Type B pancreatic cell (in vitro differentiated cells): ENCODE data around the gene EFNA3. TPM values are rescaled to one million over a fixed set of nuclear protein-coding genes. Genes with fewer than 3 reads are reported as not detected.

Source experiments
- DNase-seq: peaks from one replicate; pipeline ENCODE4 v3.0.0; 2021; ENCODE audit warnings: mixed read lengths; ENCODE audit not compliant: unreplicated experiment; ENCODE audit errors: extremely low spot score
- H3K27ac Mint-ChIP-seq: 2 replicates; pipeline ENCODE4 v1.8.0; 2021; ENCODE audit warnings: mild to moderate bottlenecking, mixed read lengths
- H3K27me3 Mint-ChIP-seq: 2 replicates; pipeline ENCODE4 v1.8.0; 2021; ENCODE audit warnings: mixed read lengths
- H3K36me3 Mint-ChIP-seq: 2 replicates; pipeline ENCODE4 v1.8.0; 2021; ENCODE audit warnings: mixed read lengths
- H3K4me1 Mint-ChIP-seq: one replicate; pipeline ENCODE4 v1.8.0; 2021; ENCODE audit warnings: mixed read lengths; ENCODE audit not compliant: unreplicated experiment
- H3K4me3 Mint-ChIP-seq: 2 replicates; pipeline ENCODE4 v1.8.0; 2021; ENCODE audit warnings: mild to moderate bottlenecking, mixed read lengths
- H3K9me3 Mint-ChIP-seq: 2 replicates; pipeline ENCODE4 v1.8.0; 2021; ENCODE audit warnings: mixed read lengths
- CTCF ChIP-seq: fragments of 200-600 bp; sonication (generic); conservative IDR thresholded peaks from 2 replicates; pipeline ENCODE4 v1.5.0; 2021; ENCODE audit warnings: antibody characterized with exemption, mild to moderate bottlenecking
- total RNA-seq: library from RNA; stranded (reverse); gene quantifications from 2 replicates; pipeline ENCODE4 v1.2.1, GENCODE V29; 2021; ENCODE audit warnings: low replicate concordance

Gene EFNA3
- total RNA-seq, 1 donor from 2014 or later = 4.7 TPM

- TF ChIP-seq CTCF = no peak
- H3K4me1 Mint-ChIP-seq = peaks cover 4% of the 10 kb centered on the region
- no peak for DNase-seq
Observed at GRCh38 chr1:155107309-155108264, 28.9 kb downstream of the EFNA3 start.

GRCh38 chr1:155108296-155108695, 29.7 kb downstream of the EFNA3 start:
- DNase-seq = no peak
- H3K36me3 Mint-ChIP-seq = no peaks in the 10 kb centered on the region
- H3K27me3 Mint-ChIP-seq = peaks cover 18% of the 10 kb centered on the region
- no peak overlapping the region for H3K4me3 Mint-ChIP-seq
- TF ChIP-seq CTCF = no peak
- no peaks in the 10 kb centered on the region for H3K9me3 Mint-ChIP-seq
- peaks cover 4% of the 10 kb centered on the region for H3K4me1 Mint-ChIP-seq
- H3K27ac Mint-ChIP-seq = no peak overlapping the region

More at GRCh38 chr1:155107309-155108264, 28.9 kb downstream of the EFNA3 start:
- peaks cover 18% of the 10 kb centered on the region for H3K27me3 Mint-ChIP-seq
- H3K9me3 Mint-ChIP-seq = no peaks in the 10 kb centered on the region
- H3K36me3 Mint-ChIP-seq = no peaks in the 10 kb centered on the region
- H3K4me3 Mint-ChIP-seq = no peak overlapping the region
- H3K27ac Mint-ChIP-seq = no peak overlapping the region

GRCh38 chr1:155110381-155110780, 31.7 kb downstream of the EFNA3 start:
- Mint-ChIP-seq H3K27me3 (peaks cover 10% of the 10 kb centered on the region), H3K9me3 (no peaks in the 10 kb centered on the region), H3K4me3 (no peak overlapping the region), H3K36me3 (no peaks in the 10 kb centered on the region), H3K27ac (no peak overlapping the region), H3K4me1 (peaks cover 4% of the 10 kb centered on the region)
- no peak for DNase-seq
- TF ChIP-seq CTCF = no peak

- Mint-ChIP-seq H3K9me3 (no peaks in the 10 kb centered on the region), H3K4me1 (peaks cover 4% of the 10 kb centered on the region), H3K36me3 (no peaks in the 10 kb centered on the region), H3K27me3 (peaks cover 6% of the 10 kb centered on the region), H3K4me3 (no peak overlapping the region), H3K27ac (no peak overlapping the region)
- TF ChIP-seq CTCF = no peak
- no peak for DNase-seq
Observed at GRCh38 chr1:155110826-155111225, 32.2 kb downstream of the EFNA3 start.

- Mint-ChIP-seq H3K4me3 (no peak overlapping the region), H3K9me3 (no peaks in the 10 kb centered on the region), H3K27me3 (peaks cover 15% of the 10 kb centered on the region), H3K27ac (peak overlapping the region; percentile 39), H3K4me1 (peaks cover 4% of the 10 kb centered on the region), H3K36me3 (no peaks in the 10 kb centered on the region)
- no peak for DNase-seq
- no peak for TF ChIP-seq CTCF
Observed at GRCh38 chr1:155113450-155113980, 34.9 kb downstream of the EFNA3 start.
